Smooth muscle cell (in vitro differentiated cells): ENCODE results near the gene KIF16B. TPM values are rescaled to one million over a fixed set of nuclear protein-coding genes. Genes with fewer than 3 reads are reported as not detected.

Experiments used
- DNase-seq: peaks from one replicate; lab custom pipeline; 2025; ENCODE audit not compliant: unreplicated experiment; lab: John Stamatoyannopoulos, UW
- H2AFZ ChIP-seq: fragments of 200-600 bp; sonication (generic); 2 replicates; pipeline ENCODE4 v1.6.0; 2016; ENCODE audit warnings: antibody characterized with exemption, low read depth, mild to moderate bottlenecking
- H3F3A ChIP-seq: fragments of 200-600 bp; sonication (generic); 2 replicates; pipeline ENCODE4 v1.6.0; 2017; ENCODE audit warnings: antibody characterized with exemption, low read depth
- H3K27ac ChIP-seq: fragments of 200-600 bp; sonication (generic); 2 replicates; pipeline ENCODE4 v1.5.1; 2016; ENCODE audit warnings: low read depth, mild to moderate bottlenecking
- H3K27me3 ChIP-seq: fragments of 200-600 bp; sonication (generic); 2 replicates; pipeline ENCODE4 v1.6.1; 2016; ENCODE audit warnings: low read depth, mild to moderate bottlenecking
- H3K36me3 ChIP-seq: fragments of 200-600 bp; sonication (generic); 2 replicates; pipeline ENCODE4 v1.5.1; 2016; ENCODE audit warnings: low read depth
- H3K4me1 ChIP-seq: fragments of 200-600 bp; sonication (generic); 2 replicates; pipeline ENCODE4 v1.5.1; 2016; ENCODE audit warnings: low read depth
- H3K4me2 ChIP-seq: fragments of 200-600 bp; sonication (generic); 2 replicates; pipeline ENCODE4 v1.6.0; 2016; ENCODE audit warnings: mild to moderate bottlenecking
- H3K4me3 ChIP-seq: fragments of 200-600 bp; sonication (generic); 2 replicates; pipeline ENCODE4 v1.5.1; 2016; ENCODE audit warnings: mild to moderate bottlenecking
- H3K79me2 ChIP-seq: fragments of 200-600 bp; sonication (generic); 2 replicates; pipeline ENCODE4 v1.6.0; 2016; ENCODE audit warnings: low read depth, mild to moderate bottlenecking
- H3K9ac ChIP-seq: fragments of 200-600 bp; sonication (generic); 2 replicates; pipeline ENCODE4 v1.6.0; 2016; ENCODE audit warnings: low read depth
- H3K9me3 ChIP-seq: fragments of 200-600 bp; sonication (generic); replicated peaks from 2 replicates; pipeline ENCODE4 v1.5.1; 2016; ENCODE audit warnings: low read depth
- H4K20me1 ChIP-seq: fragments of 200-600 bp; sonication (generic); 2 replicates; pipeline ENCODE4 v1.6.0; 2016; ENCODE audit warnings: low read depth
- whole genome bisulfite sequencing: methylation state at CpG from one replicate; pipeline ENCODE4 v1.1.7; 2016; ENCODE audit warnings: low lambda C conversion rate; 5-methylcytosine and 5-hydroxymethylcytosine counted together
- polyA plus RNA-seq: library from polyadenylated mRNA; unstranded; fragments of >200 nt; fragmentation: Nextera tagmentation; extraction: Ambion mirVana; gene quantifications from 2 replicates; pipeline ENCODE4 v1.2.1, GENCODE V29; 2016
- total RNA-seq: library from RNA; depleted of rRNA; stranded (reverse); fragments of >200 nt; gene quantifications from 2 replicates; pipeline ENCODE4 v1.2.3, GENCODE V29; 2014
- TF ChIP-seq, protein P1 (sequence below): fragments of 200-600 bp; sonication (generic); IDR thresholded peaks from 2 replicates; pipeline ENCODE4 v1.5.1; 2017; ENCODE audit warnings: borderline replicate concordance, mild to moderate bottlenecking, antibody characterized with exemption; ENCODE audit not compliant: insufficient read depth, poor library complexity, severe bottlenecking

Gene KIF16B
- total and polyA plus RNA-seq, 2 experiments from 2014 or later, result 3.6 to 12.9 TPM

- 92% methylated on average over 9 of the region's 9 CpGs for WGBS
- Histone ChIP-seq H3K9ac (no peak overlapping the region), H3K27me3 (no peaks in the 10 kb centered on the region), H3K79me2 (no peaks in the 10 kb centered on the region), H3K4me2 (no peak overlapping the region), H3K27ac (no peak overlapping the region), H3K4me1 (no peaks in the 10 kb centered on the region), H3K36me3 (no peaks in the 10 kb centered on the region), H3F3A (no peaks in the 10 kb centered on the region), H3K4me3 (no peak overlapping the region), H3K9me3 (no peaks in the 10 kb centered on the region), H2AFZ (no peak overlapping the region), H4K20me1 (no peaks in the 10 kb centered on the region)
- TF ChIP-seq, protein P1, sequence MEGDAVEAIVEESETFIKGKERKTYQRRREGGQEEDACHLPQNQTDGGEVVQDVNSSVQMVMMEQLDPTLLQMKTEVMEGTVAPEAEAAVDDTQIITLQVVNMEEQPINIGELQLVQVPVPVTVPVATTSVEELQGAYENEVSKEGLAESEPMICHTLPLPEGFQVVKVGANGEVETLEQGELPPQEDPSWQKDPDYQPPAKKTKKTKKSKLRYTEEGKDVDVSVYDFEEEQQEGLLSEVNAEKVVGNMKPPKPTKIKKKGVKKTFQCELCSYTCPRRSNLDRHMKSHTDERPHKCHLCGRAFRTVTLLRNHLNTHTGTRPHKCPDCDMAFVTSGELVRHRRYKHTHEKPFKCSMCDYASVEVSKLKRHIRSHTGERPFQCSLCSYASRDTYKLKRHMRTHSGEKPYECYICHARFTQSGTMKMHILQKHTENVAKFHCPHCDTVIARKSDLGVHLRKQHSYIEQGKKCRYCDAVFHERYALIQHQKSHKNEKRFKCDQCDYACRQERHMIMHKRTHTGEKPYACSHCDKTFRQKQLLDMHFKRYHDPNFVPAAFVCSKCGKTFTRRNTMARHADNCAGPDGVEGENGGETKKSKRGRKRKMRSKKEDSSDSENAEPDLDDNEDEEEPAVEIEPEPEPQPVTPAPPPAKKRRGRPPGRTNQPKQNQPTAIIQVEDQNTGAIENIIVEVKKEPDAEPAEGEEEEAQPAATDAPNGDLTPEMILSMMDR, result no peak
- no peak for DNase-seq
These were observed 35.8 kb upstream of the KIF16B start for GRCh38 chr20:16609066-16609465.

GRCh38 chr20:16608277-16608650 is 35.0 kb upstream of the KIF16B start:
- TF ChIP-seq, protein P1, result no peak
- Histone ChIP-seq H3K79me2 (no peaks in the 10 kb centered on the region), H3K4me2 (no peak overlapping the region), H3F3A (no peaks in the 10 kb centered on the region), H4K20me1 (no peaks in the 10 kb centered on the region), H3K4me3 (no peak overlapping the region), H3K27me3 (no peaks in the 10 kb centered on the region), H3K36me3 (no peaks in the 10 kb centered on the region), H3K9ac (no peak overlapping the region), H2AFZ (no peak overlapping the region), H3K4me1 (no peaks in the 10 kb centered on the region), H3K27ac (no peak overlapping the region), H3K9me3 (no peaks in the 10 kb centered on the region)
- WGBS, result 77% methylated on average over 2 of the region's 2 CpGs
- no peak for DNase-seq

- WGBS, result 56% methylated on average over 12 of the region's 12 CpGs
- Histone ChIP-seq H3K36me3 (no peaks in the 10 kb centered on the region), H2AFZ (no peak overlapping the region), H3K4me2 (no peak overlapping the region), H3K27ac (no peak overlapping the region), H3K4me1 (no peaks in the 10 kb centered on the region), H3K4me3 (no peak overlapping the region), H3F3A (no peaks in the 10 kb centered on the region), H3K79me2 (no peaks in the 10 kb centered on the region), H3K9ac (no peak overlapping the region), H4K20me1 (no peaks in the 10 kb centered on the region), H3K9me3 (no peaks in the 10 kb centered on the region), H3K27me3 (no peaks in the 10 kb centered on the region)
- TF ChIP-seq, protein P1, result no peak
- DNase-seq, result no peak
These were observed 34.4 kb upstream of the KIF16B start for GRCh38 chr20:16607364-16608276.
